Fibroblast of mammary gland (primary cell): ENCODE measurements around the gene GNG7.
A peak's percentile ranks its signal among the peaks of the same experiment; 100 is the strongest.

ENCODE experiments used
- DNase-seq: peaks from one replicate; pipeline ENCODE4 v3.0.0-alpha.2; 2010; ENCODE audit warnings: low read depth
- H3K4me3 ChIP-seq: 2 replicates; pipeline ENCODE4 v1.5.1; 2011; ENCODE audit warnings: low read depth, mild to moderate bottlenecking, low read length, moderate library complexity; ENCODE audit not compliant: control insufficient read depth
- TF ChIP-seq, protein P1 (sequence below): conservative IDR thresholded peaks from 2 replicates; pipeline ENCODE4 v1.5.1; 2011; ENCODE audit warnings: low read depth, low read length, inconsistent platforms; ENCODE audit not compliant: control insufficient read depth, insufficient read depth

The GNG7 gene

DNA sequence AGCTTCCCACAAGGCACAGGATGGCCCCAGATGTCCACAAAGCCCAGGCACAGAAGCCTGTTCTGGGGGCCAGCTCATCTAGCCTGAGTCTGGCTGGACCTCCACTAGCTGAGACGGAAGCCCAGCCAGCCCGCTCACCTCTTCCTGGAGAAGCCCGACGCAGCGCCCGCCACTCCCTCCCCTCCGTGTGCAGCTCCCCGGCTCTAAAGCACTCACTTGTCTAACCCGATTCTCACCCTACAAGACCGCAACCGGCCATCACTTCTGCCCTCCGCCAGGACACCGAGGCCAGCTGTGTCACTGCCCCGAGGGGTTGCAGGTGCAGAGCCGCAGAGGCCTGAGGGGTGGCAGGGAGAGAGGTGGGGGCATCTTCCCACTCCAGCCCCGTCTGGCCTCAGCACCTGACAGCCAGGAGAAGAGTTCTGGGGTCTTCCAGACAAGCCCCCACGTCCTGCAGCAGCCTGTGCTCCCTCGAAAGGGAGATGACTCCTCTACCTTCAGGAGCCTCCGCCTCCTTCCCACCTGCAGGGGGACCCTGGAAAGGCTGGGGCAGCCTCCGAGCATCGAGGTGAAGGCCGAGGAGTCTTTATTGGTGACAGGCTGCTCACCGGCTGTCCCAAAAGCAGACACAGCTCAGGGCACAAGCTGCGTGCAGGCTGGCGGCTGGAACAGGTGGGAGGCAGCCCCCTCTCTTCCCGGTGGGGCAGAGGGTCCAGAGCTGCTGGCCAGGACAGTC, 24.6 kb upstream of the GNG7 start:
- TF ChIP-seq, protein P1, sequence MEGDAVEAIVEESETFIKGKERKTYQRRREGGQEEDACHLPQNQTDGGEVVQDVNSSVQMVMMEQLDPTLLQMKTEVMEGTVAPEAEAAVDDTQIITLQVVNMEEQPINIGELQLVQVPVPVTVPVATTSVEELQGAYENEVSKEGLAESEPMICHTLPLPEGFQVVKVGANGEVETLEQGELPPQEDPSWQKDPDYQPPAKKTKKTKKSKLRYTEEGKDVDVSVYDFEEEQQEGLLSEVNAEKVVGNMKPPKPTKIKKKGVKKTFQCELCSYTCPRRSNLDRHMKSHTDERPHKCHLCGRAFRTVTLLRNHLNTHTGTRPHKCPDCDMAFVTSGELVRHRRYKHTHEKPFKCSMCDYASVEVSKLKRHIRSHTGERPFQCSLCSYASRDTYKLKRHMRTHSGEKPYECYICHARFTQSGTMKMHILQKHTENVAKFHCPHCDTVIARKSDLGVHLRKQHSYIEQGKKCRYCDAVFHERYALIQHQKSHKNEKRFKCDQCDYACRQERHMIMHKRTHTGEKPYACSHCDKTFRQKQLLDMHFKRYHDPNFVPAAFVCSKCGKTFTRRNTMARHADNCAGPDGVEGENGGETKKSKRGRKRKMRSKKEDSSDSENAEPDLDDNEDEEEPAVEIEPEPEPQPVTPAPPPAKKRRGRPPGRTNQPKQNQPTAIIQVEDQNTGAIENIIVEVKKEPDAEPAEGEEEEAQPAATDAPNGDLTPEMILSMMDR, result no peak
- DNase-seq, result no peak
- H3K4me3 ChIP-seq, result no peak overlapping the region

DNA sequence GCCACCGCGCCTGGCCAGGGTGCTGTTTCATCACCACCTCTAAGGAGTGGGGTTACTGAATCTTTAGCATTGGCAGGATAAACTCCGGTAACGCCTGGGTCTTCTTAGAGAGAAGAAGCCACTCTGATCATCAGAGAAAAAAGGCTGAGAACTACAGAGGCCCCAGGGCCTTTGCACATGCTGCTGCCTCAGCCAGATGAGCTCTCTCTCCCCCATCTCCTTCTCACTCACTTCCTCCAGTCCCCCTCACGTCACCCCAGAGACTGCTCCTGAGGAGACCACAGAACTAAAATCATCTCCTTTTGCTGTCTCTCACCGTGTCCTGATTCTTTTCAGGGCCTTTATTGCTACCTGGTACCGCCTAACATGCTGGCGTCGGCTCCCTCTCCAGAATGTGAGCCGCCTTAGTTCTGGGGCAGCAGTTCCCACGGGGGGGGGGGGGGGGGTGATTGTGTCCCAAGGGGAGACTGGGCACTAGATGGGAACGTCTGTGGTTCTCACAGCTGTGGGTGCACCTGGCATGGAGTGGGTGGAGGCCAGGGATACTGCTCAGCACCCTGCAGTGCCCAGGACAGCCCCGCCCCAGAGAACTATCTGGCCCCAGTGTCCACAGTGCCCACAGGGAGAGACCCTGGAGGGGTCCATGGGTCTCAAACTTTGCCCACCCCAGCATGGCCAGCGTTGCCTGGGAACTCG, 23.8 kb upstream of the GNG7 start:
- TF ChIP-seq, protein P1, result no peak
- DNase-seq, result no peak
- H3K4me3 ChIP-seq, result no peak overlapping the region

DNA sequence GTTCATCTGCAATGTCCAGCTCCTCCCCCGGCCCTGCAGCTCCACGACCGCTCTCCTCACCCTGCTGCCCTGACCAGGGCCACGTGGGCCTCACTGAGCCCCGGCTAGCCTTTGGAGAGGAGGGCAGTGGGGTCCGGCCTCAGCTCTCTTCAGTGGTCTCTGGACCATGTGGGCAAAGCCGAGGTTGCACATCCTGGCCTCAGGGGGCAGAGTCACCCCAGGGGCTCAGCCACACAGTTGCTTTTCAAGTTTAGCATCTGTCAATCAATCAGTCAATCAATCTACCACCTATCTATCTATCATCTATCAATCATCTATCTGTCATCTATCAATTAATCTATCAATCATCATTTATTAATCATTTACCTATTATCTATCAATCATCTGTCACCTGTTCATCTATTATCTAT, 21.7 kb upstream of the GNG7 start:
- no peak overlapping the region for H3K4me3 ChIP-seq

DNA sequence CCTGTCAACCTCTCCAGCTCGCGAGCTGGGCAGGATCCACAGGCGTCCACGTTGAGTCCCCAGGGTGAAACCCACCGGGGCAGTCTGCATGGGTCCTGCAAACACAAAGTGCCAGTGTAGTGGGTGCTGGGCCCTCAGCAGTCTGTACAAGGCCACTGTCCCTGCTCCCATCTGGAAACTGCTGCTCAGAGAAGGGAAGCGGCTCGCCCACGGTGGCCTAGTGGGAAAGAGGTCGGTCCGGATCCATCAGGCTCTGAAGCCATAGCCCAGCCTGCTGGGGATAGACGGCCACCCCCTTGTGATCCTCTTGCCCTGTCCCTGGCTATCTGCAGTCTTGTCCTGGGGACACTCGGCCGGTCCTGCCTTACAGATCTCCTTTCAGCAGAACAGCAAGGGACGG, 21.3 kb upstream of the GNG7 start:
- TF ChIP-seq, protein P1, result no peak
- H3K4me3 ChIP-seq, result no peak overlapping the region
- DNase-seq, result no peak

More for the DNA sequence above, 21.7 kb upstream of the GNG7 start:
- TF ChIP-seq, protein P1, result peak; percentile 5
- DNase-seq, result no peak

DNA sequence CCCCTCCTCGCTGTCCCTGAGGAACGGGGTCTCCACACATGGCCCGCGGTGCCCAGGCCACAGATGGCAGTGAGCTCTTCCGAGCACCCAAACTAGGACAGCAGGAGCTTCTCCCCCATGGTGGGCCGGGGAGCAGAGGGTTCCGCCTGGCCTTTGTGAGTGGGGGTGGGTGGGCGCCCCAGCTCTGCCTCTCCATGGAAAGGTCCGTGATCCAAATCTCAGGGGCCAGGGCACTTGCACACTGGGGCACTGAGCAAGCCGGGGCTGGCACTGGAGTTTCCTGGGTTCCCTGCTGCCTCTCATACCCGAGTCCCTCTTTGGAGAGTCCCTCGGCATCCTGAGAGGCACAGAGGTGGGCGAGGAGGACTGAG, 20.8 kb upstream of the GNG7 start:
- TF ChIP-seq, protein P1, result no peak
- no peak for DNase-seq
- no peak overlapping the region for H3K4me3 ChIP-seq

DNA sequence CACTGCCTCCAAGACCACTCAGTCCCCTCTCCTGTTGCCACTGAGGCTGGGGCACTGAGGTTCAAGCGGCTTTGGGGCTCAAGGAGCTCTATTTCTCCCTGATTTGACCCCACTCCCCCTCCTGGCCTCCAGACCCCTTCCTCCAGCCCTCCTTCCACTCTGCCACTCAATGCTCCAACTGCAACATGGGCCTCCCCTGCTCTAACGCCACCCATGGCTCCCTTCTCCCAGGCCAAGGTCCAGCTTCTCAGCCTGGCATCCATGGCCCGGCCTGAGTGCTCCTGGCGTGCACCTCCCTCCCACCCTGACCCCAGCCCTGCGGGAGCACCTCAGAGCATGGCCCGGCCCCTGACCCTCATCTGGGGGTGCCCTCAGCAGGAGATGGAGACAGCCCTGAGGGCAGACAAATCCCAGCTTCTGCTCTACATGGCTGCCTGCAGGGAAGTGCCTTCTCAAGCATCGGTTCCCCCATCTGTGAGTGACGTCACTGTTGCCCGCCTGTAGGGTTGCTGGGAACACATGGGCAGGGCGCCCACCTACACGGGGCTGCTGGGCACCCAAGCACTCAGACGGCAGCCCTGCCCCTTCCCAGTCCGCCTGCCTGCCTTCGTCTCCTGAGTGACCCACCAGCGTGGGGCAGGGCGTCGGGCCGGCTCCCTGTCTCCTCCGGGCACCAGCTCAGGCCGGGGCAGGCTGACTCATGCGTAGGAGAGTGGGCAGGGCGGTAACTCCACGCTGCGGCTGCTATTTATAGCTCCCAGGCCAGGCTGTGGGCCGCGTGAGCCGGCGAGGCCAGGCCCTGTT, 20.2 kb upstream of the GNG7 start:
- TF ChIP-seq, protein P1, result no peak
- peak; percentile 77 for DNase-seq
- no peak overlapping the region for H3K4me3 ChIP-seq
